ENCODE data around the gene SHROOM3.

DNA sequence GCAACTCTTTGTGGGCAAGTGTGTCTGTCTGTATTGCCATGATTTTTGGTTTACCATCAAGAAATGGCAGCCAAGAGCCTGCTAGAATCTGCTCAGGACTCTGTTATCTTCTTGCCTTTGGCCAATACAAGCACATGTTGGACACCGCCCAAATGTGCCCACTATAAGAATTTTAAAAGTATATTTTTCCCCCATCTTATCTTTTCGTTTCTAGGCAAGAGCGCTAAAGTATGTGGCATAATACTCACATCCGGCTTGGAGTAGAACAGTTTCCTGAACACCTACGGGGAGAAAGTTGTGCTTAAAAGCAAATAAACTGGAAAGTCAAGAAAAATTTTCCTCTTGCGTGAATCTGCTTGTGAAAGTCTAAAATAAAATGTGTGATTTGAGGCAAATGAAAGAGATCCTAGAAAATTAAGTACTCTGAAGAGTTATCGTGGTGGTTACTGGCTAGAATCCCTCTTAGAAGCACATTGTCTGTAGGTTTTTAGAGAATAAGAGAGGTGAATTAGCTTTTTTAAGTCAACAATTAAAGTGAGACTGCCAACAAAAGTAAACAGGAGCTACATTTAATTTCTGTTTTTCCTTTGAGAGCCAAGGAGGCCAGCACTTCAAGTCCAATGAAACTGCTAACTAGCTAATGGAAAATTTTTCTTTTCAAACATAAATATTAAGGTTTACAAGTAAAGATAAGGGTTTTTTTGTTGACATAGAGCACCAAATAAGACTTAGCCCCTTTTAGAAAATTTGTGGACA is 242.7 kb downstream of the SHROOM3 start:
- TF ChIP-seq USF2 (IDR thresholded peaks at IDR 0.05; ENCODE audit: low read depth, low read length) (no peak), USF2 (CRISPR knock-in tag; IDR thresholded peaks at IDR 0.05; ENCODE audit: borderline replicate concordance) (no peak), ZBTB7A (CRISPR knock-in tag; IDR thresholded peaks at IDR 0.05) (no peak), ZNF3 (CRISPR knock-in tag; IDR thresholded peaks at IDR 0.05) (no peak), ZNF10 (CRISPR knock-in tag; IDR thresholded peaks at IDR 0.05; ENCODE audit: borderline replicate concordance, low read depth) (no peak)
- TF ChIP-seq, protein P1, sequence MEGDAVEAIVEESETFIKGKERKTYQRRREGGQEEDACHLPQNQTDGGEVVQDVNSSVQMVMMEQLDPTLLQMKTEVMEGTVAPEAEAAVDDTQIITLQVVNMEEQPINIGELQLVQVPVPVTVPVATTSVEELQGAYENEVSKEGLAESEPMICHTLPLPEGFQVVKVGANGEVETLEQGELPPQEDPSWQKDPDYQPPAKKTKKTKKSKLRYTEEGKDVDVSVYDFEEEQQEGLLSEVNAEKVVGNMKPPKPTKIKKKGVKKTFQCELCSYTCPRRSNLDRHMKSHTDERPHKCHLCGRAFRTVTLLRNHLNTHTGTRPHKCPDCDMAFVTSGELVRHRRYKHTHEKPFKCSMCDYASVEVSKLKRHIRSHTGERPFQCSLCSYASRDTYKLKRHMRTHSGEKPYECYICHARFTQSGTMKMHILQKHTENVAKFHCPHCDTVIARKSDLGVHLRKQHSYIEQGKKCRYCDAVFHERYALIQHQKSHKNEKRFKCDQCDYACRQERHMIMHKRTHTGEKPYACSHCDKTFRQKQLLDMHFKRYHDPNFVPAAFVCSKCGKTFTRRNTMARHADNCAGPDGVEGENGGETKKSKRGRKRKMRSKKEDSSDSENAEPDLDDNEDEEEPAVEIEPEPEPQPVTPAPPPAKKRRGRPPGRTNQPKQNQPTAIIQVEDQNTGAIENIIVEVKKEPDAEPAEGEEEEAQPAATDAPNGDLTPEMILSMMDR (CRISPR knock-in tag; IDR thresholded peaks at IDR 0.05): no peak
- TF ChIP-seq, protein P2, sequence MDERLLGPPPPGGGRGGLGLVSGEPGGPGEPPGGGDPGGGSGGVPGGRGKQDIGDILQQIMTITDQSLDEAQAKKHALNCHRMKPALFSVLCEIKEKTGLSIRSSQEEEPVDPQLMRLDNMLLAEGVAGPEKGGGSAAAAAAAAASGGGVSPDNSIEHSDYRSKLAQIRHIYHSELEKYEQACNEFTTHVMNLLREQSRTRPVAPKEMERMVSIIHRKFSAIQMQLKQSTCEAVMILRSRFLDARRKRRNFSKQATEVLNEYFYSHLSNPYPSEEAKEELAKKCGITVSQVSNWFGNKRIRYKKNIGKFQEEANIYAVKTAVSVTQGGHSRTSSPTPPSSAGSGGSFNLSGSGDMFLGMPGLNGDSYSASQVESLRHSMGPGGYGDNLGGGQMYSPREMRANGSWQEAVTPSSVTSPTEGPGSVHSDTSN (CRISPR knock-in tag; IDR thresholded peaks at IDR 0.05): no peak

Measured in HepG2 (cell line).